ENCODE data around the gene ACBD4.

Gene ACBD4

DNA sequence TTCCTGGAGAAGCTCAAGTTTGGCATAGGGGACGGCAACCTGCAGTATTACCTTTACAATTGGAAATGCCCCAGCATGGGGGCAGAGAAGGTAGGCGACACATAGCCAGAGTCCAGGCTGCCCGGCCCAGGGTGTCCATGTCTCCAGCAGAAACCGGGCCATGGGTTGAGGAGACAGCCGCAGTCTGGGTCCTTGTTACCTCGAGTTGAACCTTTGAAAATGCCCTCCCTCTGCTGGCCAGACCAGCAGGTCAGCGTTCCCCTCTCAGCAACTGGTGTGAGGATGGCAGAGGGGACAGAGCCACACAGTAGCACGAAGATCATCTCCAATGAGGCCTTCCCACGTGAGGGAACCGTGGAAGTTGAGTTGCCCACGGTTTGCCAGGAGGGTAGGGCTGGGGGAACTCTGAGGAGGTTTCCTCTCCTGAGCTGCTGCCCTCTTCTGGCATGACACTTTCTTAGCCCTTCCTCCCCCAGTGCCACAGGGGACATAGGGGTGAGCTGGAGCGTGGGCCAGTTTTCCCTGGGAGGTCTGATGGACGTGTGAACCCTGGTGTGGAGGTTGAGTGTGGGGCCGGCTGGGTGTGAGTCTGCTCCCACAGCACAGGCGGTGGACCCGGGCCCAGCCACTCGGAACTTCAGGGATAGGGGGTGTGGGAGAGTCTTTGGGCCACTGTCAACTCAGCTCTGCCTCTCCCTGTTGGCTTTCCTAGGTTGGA, 30.4 kb upstream of the ACBD4 start:
- DNase-seq: no peak

DNA sequence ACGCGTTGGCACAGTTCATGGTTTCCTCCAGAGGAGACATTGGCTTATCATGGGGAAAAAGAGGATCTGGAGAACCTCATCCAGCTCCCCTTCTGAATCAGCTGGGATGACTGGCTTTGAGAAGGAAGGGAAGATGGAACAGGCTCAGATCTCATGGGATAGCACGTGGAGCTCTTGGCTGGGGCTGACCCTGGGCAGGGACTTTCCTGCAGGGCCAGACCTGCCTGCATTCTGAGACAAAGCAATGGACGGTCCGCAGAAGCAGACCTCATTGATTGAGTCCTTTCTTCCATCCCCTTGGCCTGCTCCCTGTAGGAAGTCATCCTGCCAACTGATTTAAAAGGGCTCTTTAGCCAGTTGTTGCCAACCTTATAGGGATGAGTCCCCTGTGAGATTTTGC, 29.4 kb upstream of the ACBD4 start:
- DNase-seq: no peak

DNA sequence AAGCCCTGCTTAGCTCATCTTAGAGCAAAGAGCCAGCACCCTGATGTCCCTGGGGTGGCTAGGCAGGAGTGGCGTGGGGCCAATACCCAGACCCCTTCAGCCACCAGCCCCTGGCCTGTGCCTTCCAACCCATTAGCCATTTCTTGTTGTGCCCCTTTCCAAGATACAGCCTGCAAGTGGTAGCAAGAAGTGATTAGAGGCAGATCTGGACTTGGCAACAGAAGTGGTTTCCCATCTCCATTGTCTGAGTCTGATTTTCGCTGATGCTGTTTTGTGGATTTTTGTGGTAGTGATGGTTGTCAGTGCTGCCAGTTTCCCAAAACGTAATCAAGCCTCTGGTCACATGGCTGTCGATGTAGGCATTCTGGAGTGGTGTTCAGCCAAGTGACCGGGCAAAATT, 28.9 kb upstream of the ACBD4 start:
- DNase-seq: no peak

DNA sequence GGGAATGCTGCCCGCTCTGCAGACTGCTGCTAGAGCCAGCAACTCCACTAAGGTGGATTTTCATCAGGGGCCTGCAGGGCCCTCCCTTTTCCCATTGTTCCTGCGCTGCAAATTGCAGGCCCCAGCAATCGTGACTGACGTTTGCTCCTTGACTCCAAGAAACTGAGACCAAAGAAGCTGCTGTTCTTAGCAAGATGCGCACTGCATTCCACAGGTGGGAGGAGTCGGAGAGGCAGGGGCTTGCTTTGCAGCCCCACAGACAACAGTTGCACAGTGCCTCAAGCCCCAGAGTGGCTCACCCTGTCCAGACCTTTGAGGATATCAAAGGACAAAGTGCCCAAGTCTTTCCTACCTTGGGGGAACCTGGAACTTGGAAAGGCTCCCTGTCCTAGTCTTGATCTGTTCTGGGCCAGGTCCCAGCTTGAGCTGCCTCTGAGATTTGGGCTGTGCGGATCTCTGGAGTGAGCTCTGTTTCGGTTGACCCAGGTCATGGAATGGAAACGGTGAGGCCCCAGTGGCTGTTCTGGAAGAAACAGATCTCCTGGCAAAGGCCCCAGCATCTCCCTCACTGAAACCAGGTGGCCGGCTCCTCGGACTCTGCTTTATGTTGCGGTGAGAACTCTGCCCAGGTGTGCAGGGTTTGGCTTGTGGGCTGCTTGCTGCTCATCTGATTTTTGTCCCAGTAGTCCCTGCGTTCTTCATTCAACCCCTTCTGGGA, 28.0 kb upstream of the ACBD4 start:
- DNase-seq: no peak

DNA sequence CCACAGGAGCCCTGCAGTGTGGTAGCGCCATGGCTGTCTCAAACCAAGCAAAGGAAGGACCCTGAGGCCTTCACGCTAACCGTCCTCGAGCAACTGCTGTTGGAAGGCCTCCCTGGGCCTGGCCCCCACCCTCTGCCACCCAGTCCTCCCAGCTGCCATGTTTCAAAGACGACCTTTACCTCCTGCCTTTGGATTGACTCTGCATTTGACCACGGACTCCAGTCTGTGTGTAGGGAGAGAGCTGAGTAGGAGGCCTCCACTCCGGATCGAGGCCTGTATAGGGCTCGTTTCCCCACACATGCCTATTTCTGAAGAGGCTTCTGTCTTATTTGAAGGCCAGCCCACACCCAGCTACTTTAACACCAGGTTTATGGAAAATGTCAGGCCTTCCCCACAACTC, 27.4 kb upstream of the ACBD4 start:
- no peak for DNase-seq

DNA sequence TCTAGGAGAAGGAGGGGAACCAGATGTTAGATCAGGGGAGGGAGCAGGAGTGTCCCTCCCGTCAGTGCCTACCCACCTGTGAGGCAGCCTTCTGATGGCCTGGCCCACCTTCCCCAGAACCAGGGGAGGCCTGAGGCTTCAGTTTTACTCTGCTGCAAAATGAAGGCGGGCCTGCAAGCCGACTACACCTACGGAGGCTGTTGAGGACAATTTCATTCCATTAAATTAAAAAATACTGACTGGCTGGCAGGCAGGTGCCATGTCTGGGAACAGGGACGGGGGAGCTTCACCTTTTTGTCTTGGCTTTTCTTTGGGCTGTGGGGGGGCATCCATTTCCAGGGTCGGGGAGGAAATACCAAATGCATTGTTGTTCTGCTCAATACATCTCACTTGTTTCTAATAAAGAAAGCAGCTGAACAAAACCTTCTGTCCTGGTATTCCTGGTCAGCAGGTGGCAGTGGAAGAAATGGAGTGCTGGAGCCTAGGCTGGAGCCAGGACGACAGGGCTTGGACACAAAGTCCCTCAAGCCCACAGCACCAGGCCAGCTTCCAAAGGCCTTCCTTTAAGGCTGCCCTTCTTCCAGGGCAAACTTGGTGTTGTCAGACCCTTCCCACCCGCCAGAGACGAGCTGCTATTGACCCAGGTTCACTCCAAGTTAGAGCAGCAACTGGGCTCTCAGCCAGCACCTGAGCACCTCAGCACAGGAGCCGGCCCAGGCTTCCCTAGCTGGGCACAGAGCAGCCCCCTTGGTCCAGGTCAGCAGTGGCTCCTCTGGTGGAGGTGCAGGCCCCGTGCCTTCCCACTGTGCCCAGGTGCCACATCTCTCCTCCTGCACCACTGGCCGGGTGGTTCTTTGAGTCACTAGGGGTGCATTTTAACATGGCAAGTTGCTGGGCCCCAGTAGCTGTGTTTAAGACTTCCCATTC, 26.6 kb upstream of the ACBD4 start:
- no peak for DNase-seq

DNA sequence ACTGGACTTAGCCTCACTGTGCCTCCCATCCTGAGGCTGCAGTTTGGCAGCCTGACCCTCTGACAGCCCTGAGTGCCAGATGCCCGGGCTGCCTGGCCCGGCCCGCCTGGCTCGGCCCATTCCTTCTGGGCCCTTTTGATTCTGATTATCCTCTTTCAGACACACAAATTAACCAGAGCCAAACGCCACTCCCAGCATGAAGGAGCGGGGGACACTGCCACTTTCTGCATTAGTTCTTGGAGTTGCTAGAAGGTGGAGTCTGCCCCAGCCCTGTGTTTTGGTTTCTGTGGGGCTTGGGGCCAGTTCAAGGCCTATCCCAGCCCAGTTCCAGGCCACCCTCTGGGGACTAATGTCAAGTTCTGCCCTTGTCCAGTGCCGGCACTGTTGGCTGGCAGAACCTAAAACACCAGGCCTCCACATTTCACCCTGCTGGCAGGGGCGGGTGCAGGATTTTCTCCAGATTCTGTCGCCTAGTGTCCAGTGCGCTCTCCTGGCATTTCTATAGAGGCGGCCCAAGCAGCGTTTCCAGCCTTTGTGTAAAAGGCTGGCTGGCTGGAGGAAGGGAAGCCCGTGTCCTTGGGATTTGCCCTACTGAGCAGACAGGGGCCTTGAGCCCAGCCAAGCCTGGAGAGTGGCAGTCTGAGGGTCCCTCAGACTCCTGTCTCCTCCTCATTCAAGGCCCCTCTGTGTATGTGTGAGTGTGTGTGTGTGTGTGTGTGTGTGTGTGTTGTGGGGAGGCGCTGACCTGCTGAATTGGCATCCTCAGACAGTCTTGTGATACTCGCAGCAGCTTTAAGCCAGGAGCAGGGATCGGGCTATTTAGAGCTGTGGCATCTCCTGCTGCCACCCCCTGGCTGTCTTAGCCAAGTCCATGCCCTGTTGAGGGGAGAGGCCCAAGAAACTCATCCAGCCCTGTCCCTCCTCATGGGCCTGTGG, 24.5 kb upstream of the ACBD4 start:
- no peak for DNase-seq

DNA sequence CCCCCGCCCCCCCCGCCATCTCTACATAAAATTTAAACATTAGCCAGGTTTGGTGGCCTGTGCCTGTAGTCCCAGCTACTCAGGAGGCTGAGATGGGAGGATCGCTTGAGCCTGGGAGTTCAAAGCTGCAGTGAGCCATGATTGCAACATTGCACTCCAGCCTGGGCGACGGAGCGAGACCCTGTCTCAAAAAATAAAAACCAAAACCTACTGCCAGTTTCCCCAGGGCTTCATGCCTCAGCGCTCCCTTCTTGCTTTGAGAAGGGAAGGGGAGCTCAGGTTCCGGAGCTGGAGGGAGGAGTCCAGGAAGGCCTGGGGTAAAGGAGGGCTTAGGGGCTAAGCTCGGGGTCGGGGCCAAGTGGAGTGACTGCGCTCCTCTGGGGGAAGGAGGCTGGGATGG, 23.6 kb upstream of the ACBD4 start:
- no peak for DNase-seq

DNA sequence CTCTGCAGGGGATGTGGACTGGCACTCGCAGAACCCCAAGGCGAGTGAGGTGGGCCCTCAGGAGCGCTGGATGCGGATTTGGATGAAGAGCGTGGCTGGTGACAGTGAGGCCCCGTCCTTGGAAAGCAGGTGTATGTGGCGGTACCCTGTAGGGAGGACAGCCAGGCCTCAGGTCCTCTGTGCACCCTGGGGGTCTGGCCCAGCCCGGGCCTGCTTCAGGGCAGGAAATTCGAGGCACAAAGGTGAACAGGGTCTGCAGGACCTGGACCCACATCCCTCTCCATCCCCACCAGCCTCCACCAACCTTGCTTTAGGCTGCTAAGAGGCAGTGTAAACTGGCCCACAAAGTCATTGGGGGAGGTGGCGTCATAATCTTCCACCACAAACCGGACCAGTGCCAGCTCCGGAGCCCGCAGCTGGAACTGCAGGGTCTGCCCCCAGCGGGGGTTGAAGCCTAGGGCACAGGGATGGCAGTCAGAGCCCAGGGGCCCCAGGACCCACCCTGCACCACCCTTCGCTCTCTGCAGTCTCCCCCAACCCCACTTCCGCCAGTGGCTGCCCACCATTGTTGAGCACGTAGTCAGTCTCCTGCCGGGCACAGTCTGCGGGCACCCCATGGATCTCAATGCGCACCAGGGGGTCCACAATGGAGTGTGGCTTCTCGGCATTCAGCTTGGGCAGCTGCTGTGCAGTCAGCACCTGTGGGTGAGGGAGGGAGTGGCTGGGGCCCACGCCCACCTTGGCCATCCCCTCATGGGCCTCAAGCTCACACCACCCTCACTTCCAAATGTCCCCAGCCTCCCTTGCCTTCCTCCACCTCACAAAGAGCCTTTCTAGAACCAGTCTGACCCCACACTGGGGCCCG, 22.7 kb upstream of the ACBD4 start:
- no peak for DNase-seq

DNA sequence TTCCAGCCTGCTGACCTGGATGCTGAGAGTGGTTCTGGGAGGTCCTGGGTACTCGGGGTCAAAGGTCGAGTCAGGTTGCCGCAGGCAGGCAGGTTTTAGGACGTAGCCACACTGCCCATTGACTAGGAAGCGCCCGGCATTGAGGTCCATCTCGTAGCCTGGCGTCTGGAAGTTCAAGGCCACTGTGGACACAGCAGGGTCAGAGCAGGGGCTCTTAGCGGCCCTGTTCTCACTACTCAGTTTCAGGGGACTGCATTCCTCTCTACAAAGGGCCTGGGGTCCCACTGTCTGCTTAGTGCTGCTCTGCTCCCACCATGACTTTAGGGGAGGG, 22.1 kb upstream of the ACBD4 start:
- no peak for DNase-seq

DNA sequence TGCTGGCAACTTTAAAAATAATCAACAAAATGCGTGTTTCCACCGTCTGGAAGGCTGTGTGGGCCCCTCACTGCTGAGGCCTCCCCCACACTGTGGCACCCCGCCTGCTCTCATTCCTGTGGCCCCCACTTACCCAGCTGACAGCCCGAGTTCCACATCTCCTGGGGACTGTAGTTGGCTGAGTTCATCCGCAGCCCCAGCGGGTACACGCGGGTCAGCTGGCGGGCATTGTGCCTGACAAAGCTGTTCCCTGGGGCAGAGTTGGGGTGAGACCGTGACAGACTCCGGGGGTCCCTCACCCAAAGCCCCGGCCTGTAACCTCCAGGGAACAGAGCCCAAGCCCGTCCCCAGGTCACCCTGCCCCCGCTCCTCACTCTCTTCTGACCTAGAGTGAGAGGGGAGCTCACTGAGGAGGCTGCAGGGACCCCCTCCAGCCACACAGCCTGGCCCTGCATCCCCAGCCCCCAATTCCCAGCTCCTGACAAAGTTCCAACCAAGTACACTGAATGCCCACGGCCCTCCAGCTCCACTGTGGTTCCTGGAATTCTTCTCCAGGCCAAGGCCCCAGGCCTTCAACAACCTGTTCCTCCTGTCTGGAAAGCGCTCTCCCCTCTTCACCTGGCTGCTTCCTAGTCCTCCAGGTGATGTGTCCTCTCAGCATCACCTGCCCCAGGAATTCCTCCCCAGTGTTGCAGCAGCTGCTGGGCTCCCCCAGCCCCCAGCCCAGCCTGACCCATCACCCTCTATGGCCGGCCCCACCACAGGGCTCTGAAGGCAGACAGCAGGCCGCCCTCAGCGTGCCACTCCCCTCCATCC, 21.2 kb upstream of the ACBD4 start:
- no peak for DNase-seq

DNA sequence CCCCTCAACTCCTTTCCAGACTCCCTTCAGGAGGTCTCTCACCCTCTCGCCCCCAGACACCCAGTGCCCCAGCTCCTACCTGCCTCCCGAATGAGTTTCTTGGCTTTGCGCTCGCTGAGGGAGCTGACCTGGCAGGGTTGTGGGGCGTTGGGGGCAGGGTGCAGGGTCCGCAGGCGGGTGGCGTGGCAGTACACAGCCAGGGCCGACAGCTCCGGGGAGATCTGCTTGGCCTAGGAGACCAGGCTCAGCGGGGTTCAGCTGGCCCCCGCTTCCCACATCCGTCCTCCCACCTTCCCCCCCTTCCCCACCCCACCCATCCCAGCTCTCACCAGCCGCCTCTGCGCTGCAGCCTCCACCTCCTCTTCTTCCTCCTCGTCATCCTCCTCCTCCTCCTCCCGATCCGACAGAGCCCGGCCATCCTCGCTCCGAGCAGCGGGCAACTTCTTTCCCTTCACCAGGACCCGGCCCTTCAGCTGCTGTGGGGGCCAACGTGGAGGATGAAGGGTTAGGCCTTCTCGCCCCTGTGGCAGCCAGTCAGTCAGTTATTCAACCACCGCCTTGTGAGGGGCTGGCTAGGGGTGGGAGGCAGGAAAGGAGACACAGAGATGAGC, 20.4 kb upstream of the ACBD4 start:
- DNase-seq: no peak

DNA sequence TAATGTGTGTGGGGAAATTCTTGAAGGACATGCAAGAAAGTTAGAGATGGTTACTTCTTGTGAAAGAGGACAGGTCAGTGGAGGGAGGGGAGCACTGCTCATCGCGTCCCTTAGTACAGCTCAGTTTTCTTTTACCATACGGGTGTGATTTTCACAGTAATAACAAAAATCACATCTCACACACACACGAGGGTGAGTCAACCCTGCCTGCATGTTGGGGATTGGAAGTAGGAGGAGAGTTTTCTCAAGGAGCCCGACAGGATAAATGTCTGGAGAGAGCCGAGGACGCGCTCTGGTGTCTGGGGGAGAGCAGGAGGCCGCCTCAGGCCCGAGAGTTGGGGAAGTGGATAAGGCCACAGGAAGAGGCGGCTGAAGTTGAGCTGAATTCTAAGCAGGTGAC, 19.6 kb upstream of the ACBD4 start:
- no peak for DNase-seq

DNA sequence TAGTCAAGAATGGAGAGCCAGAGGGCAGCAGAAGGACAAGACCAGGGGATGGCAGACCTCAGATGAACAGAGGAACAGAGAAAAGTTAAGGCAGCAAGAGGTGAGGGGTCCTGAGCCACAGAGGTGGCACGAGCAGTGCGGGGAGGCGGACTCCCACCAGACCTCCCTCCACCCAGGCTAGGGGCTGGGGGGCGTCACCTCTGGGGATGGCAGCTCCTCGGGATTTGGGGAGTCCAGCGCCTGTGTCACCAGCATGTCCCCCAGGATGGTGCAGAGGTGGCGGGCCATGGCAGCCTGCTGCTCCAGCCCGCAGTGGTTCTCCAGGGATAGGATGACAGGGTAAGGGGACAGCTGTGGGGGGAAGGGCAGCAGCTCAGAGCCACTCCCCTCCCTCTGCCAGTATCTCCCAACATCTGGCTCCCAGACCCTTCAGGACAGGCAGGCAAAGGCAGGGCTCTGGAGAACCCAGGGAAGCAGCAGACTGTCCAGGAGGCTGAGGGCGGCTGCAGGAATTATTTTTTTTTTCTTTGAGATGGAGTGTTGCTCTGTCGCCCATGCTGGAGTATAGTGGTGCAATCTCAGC, 19.0 kb upstream of the ACBD4 start:
- no peak for DNase-seq

DNA sequence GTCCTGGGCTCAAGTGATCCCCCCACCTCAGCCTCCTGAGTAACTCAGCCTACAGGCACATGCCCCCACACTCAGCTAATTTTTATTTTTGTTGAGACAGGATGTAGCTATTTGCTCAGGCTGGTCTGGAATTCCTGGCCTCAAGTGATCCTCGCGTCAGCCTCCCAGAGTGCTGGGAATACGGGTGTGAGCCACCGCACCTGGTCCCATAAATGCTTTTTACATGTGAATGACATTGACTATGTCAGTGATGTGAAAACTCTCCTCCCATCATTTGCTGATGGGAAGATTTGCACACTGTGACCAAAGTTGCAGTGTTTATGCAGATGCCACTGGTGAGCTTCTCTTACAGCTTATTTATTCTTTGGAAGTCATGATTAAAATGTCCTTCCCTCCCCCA, 18.2 kb upstream of the ACBD4 start:
- DNase-seq: no peak

DNA sequence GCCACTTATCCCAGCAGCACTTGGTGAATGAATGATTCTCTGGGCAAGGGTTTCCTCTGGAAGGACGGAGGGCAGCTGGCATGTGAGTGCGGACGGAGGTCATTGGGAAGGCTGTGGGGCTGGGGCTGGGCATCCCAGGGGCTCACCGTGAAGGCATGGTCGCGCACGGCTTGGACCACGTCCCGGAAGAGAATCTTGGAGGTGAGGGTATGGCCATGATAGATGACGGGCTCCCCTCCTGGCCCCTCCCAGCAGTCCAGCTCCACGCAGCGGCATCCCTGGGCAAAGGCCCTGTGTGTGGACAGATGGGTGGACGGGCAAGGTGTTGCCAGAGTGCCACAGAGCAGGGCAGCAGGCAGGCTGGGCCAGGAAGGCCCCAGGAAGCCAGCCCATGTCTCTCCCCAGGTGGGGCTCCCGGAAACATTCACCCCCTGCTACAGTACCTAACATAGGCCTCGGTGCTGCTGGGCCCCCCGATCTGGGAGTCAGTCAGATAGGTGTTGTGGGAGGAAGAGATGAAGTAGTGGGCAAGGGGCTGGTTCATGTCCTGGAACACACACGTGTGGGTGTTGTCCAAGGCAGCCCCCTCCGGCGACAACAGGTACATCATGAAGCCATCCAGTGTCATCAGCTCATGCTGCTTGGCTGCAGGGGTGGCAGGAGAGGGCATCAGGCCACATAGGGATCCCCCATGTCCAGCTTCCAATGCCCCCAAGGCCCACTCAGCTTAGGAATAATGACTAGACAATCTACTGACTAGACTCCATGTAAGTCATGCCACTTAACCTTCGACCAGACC, 17.4 kb upstream of the ACBD4 start:
- no peak for DNase-seq

DNA sequence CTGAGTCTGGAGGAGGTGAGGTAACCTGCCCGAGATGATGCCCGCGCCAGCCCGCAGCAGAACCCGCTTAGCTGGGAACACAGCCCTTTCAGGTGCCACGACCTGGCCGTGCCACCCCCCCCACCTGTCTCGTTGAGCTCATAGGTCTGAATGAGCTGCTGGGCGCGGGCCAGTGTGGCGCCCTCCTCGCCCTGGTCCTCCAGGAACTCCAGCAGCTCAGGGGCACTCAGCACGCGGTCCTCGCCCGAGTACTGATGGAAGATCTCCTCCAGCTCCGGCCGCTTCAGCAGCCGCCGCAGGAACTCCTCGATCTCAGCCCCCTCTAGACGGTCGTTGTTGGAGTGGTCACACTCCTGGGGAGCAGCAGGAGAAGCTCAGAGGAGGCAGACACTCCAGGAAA, 16.8 kb upstream of the ACBD4 start:
- no peak for DNase-seq

DNA sequence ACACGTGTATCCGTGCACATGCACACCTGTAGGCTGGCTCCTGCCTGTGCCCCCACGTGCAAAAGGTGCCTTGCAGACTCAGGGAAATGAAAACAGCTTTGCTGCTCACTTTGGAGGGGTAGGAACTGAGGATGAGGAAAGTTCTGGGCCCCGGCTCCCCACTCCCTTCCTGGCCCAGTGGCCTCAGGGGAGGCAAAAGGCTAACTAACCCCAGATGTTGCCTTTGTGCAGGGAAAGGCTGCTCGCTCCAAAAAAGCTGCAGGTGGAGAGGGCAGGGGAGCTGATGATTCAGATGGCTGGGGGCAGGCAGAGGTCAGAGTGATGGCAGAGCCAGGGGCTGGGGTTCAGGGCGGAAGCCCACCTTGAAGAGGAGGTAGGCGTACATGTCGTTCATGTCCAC, 15.5 kb upstream of the ACBD4 start:
- DNase-seq: no peak

DNA sequence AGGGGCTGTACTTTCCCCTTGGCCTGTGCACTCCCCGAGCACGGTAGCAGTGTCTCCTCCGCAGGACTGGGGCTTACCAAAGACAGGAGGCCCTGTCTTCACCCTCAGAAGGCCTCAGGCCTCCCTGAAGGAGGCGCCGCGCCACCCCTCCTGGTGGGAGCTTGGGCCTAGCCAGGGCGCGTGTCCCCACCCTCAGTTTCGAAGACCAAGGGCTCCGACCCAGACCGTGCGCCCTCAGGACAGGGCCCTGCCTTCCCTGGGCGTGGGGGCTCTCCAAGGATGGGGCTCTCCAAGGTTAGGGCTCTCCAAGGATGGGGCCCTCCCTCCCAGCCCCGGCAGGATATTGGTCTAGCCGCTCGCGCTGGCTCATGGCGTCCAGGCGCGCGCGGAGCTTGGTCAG, 14.9 kb upstream of the ACBD4 start:
- no peak for DNase-seq
